GM13977 (cell line): ENCODE results near the gene LEPROT.

Source experiments
- DNase-seq: peaks from one replicate; pipeline ENCODE4 v3.0.0; 2012; ENCODE audit warnings: low spot score
- in situ Hi-C: fragments of 300-500 bp; cut with MboI; formaldehyde crosslinking; loops from one replicate; pipeline ENCODE4 v1.12.0; 2022; ENCODE audit warnings: low sequenced_read_pairs, low pct_unique_long_range_greater_than_20kb, mixed read lengths, inconsistent platforms; ENCODE audit not compliant: unreplicated experiment
- TF ChIP-seq, protein P1 (sequence below): IDR thresholded peaks from 2 replicates; pipeline ENCODE4 v1.5.1; 2012; ENCODE audit warnings: mild to moderate bottlenecking, control low read depth; ENCODE audit not compliant: insufficient read depth; ENCODE audit errors: extremely low read depth, missing control alignments

LEPROT gene

DNA sequence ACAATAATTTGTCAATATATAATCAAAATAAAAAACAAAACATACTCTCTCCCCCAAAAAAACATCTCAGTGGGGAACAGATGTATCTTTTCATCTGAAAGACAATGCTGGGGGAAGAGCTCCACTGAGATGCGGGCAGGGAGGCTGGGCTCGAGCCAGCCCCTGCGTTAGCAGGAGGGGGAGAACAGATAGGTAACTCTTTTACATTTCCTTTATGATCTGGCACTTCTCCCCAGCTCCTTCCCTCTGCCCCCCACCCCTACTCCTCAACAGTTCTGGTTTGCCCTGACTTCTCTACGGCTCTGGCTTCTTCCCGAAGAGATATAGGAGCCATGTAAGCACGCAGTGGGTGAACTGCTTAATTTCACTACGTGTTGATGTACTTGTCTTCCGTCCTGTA lies 12.4 kb downstream of the LEPROT start:
- DNase-seq, result no peak
- TF ChIP-seq, protein P1, sequence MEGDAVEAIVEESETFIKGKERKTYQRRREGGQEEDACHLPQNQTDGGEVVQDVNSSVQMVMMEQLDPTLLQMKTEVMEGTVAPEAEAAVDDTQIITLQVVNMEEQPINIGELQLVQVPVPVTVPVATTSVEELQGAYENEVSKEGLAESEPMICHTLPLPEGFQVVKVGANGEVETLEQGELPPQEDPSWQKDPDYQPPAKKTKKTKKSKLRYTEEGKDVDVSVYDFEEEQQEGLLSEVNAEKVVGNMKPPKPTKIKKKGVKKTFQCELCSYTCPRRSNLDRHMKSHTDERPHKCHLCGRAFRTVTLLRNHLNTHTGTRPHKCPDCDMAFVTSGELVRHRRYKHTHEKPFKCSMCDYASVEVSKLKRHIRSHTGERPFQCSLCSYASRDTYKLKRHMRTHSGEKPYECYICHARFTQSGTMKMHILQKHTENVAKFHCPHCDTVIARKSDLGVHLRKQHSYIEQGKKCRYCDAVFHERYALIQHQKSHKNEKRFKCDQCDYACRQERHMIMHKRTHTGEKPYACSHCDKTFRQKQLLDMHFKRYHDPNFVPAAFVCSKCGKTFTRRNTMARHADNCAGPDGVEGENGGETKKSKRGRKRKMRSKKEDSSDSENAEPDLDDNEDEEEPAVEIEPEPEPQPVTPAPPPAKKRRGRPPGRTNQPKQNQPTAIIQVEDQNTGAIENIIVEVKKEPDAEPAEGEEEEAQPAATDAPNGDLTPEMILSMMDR, result no peak
- in situ Hi-C loops, result no loop called here

DNA sequence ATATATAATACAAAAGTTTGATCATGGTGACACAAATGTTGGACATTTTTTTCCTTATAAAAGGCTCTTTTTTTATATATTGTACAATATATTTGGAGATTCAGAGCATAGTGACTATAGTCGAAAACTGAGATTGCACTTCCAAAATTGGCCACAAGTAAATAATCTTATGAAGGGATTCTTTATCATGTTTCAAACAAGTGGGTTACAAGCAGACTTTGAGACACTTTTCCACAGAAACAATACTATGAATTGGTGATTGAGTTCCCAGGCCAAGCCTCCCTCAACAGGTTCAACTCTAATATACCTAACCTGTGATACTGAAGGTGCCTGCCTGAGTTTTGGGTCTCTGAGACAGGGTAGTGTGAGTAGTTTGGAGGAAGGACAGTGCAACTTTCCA lies 13.8 kb downstream of the LEPROT start:
- in situ Hi-C loops, result no loop called here
- TF ChIP-seq, protein P1, result no peak
- no peak for DNase-seq

DNA sequence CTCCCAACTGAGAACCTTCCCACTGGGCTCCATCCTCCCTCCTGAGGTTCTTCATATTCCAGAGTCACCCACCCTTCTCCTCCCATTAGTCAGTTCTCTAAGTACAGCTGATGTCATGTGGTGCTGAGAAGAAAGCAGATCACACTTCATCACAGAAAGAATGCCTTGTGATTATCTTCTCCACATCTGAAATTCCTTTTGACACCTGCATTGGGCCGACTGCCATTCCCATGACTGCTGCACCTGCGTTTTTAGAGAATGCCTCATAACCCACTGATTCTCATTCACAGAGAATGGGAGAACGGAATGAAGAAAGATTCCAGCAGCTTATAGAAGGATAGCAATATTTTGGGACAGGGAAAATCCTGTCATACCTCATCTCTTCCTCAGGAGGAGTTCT lies 14.3 kb downstream of the LEPROT start:
- DNase-seq, result no peak
- TF ChIP-seq, protein P1, result no peak
- in situ Hi-C loops, result no loop called here

DNA sequence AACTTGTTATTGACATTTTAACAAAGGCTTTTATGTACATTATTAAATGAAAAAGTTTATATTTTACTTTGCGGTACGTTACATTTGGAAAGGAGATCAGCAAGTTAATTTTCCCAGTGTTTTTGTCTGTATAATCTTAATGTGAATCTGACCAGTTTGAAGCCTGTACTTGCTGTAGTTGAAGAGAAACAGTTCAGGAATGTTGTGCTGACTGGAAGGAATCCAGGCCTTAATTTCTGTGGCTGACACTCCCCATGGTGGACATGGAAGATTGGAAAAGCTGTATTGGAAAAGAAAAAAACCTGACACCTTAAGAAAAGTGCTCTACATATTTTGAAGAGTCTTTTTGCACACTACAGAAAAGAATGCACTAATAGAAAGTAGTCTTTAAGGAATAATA lies 15.5 kb downstream of the LEPROT start:
- no peak for DNase-seq
- in situ Hi-C loops, result no loop called here
- TF ChIP-seq, protein P1, result no peak

DNA sequence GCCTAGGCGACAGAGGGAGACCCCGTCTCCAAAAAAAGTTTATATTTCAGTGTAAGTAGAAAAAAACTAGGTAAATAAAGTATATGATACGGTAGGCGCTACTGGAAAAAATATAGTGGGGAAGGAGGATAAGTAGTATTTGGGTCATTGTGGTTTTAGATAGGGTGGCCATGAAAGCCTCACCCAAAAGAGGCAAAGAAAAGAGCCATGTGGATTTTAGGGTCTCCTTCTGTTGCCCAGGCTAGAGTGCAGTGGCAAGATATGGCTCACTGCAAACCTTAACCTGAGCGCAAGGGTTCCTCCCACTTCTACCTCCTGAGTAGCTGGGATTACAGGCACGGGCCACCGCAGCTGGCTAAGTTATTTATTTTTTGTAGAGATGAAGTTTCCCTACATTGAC lies 17.1 kb downstream of the LEPROT start:
- in situ Hi-C loops, result no loop called here
- TF ChIP-seq, protein P1, result no peak
- no peak for DNase-seq

- in situ Hi-C loops, result no loop called here
- no peak for DNase-seq
- TF ChIP-seq, protein P1, result no peak
Observed at GRCh38 chr1:65440322-65440900, 19.9 kb downstream of the LEPROT start.

DNA sequence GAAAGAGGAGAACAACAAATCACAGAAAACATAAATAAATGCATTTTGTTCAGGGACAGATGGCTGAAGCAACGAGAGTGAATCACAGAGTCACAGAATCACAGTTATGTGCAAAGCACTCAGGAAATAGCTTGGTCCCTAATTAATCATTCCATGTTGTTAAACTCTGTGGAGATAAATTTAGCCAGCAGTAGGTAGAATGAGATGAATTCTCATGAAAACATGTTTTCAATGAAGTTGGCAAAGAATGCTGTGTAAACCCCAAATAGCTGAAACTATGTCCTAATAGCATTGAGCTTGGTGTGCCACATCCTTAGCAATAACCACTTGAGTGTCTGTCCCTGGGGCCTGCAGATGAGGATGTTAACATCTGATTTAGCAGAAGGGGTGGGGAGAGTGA lies 20.4 kb downstream of the LEPROT start:
- in situ Hi-C loops, result no loop called here
- no peak for DNase-seq
- TF ChIP-seq, protein P1, result no peak
